Prostate gland (tissue), 2 donors: ENCODE results near the gene ENPEP. TPM values are rescaled to one million over a fixed set of nuclear protein-coding genes. Genes with fewer than 3 reads are reported as not detected.

Experiments
- DNase-seq: peaks from one replicate; pipeline ENCODE4 v3.0.0-alpha.2; 2019; ENCODE audit warnings: low spot score
- H3K27ac ChIP-seq, 2 donors: fragments of 200-600 bp; sonication (generic); 2 replicates each; pipeline ENCODE4 v1.5.1; 2017 to 2019
- H3K27me3 ChIP-seq: fragments of 200-600 bp; sonication (generic); replicated peaks from 2 replicates; pipeline ENCODE4 v1.5.1; 2019; ENCODE audit not compliant: insufficient read depth
- H3K36me3 ChIP-seq, 2 donors: fragments of 200-600 bp; sonication (generic); 1 replicate in 1 of 2; 2 replicates in 1 of 2; pipeline versions ENCODE4 v1.5.1 to v1.8.1; 2017 to 2019
- H3K4me1 ChIP-seq: fragments of 200-600 bp; sonication (generic); replicated peaks from 2 replicates; pipeline ENCODE4 v1.5.1; 2019
- H3K4me3 ChIP-seq, 2 donors: fragments of 200-600 bp; sonication (generic); 2 replicates each; pipeline ENCODE4 v1.5.1; 2017 to 2019
- H3K9me3 ChIP-seq: fragments of 200-600 bp; sonication (generic); 2 replicates; pipeline ENCODE4 v1.5.1; 2017
- POLR2A ChIP-seq: fragments of 450-650 bp; IDR thresholded peaks from one replicate; pipeline ENCODE4 v1.6.1; 2016; ENCODE audit warnings: antibody characterized with exemption, mild to moderate bottlenecking
- POLR2AphosphoS5 ChIP-seq: sonication (generic); formaldehyde crosslinking; IDR thresholded peaks from one replicate; pipeline ENCODE4 v1.6.1; 2017; ENCODE audit warnings: antibody characterized with exemption
- WGBS: methylation state at CpG from one replicate; pipeline ENCODE4 v1.1.5; 2018; 5-methylcytosine and 5-hydroxymethylcytosine counted together
- intact Hi-C: fragments of 100-400 bp; cut with DNase I; formaldehyde crosslinking; loops from one replicate; pipeline ENCODE4 v1.14.2; 2022
- small RNA-seq, 2 donors: library from RNA; depleted of rRNA; stranded (forward); fragments of <200 nt; gene quantifications; one replicate each; pipeline ENCODE3, GENCODE V24; 2016
- total RNA-seq, 2 donors: library from RNA; depleted of rRNA; stranded (reverse); fragments of >200 nt; gene quantifications; one replicate each; pipeline ENCODE4 v1.1.0, GENCODE V29; 2016
- TF ChIP-seq, protein P1 (sequence below), 4 experiments: fragments of 200-600 bp in 2 of 4; fragments of 450-650 bp in 2 of 4; sonication (generic) in 2 of 4; IDR thresholded peaks; 1 replicate in 3 of 4; 2 replicates in 1 of 4; pipeline ENCODE4 v1.5.1; 2016 to 2019; ENCODE audit warnings: antibody characterized with exemption in 4 of 4, mild to moderate bottlenecking in 2 of 4, moderate library complexity in 2 of 4

Gene ENPEP
- total RNA-seq, 2 donors from 2014 or later, result 1.3 to 1.8 TPM

DNA sequence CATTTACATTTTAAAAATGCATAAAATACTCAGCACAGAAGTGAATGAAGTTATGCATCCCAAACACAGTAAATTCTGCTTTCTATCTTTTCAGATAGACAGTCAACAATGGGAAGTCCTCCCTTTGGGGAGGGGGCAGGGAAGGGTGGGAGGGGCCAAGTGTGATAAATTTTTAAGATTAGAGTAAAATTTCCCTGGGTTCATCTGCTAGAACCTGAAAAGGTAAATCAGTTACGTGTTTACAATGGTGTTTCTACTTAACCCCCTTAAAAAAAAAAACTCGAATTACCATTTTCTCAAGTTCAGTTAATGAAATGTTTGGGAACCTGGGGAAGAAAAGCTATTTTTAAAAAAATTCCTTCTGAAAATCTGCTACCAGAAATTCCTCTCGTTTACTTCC is 137.8 kb downstream of the ENPEP start:
- Histone ChIP-seq H3K9me3 (no peaks in the 10 kb centered on the region), H3K27ac (no peak overlapping the region), H3K4me3 (no peak overlapping the region), H3K4me1 (no peaks in the 10 kb centered on the region), H3K27me3 (peaks cover 46% of the 10 kb centered on the region), H3K36me3 (no peaks in the 10 kb centered on the region)
- no peak for TF ChIP-seq POLR2A
- TF ChIP-seq, protein P1, sequence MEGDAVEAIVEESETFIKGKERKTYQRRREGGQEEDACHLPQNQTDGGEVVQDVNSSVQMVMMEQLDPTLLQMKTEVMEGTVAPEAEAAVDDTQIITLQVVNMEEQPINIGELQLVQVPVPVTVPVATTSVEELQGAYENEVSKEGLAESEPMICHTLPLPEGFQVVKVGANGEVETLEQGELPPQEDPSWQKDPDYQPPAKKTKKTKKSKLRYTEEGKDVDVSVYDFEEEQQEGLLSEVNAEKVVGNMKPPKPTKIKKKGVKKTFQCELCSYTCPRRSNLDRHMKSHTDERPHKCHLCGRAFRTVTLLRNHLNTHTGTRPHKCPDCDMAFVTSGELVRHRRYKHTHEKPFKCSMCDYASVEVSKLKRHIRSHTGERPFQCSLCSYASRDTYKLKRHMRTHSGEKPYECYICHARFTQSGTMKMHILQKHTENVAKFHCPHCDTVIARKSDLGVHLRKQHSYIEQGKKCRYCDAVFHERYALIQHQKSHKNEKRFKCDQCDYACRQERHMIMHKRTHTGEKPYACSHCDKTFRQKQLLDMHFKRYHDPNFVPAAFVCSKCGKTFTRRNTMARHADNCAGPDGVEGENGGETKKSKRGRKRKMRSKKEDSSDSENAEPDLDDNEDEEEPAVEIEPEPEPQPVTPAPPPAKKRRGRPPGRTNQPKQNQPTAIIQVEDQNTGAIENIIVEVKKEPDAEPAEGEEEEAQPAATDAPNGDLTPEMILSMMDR (IDR thresholded peaks at IDR 0.05), result no peak
- TF ChIP-seq POLR2AphosphoS5, result no peak
- DNase-seq, result no peak
- intact Hi-C loops, result no loop called here
- WGBS, result 20% methylated on average over 3 of the region's 3 CpGs

GRCh38 chr4:110614173-110614963 is 138.4 kb downstream of the ENPEP start:
- Histone ChIP-seq H3K4me3 (no peak overlapping the region), H3K36me3 (no peaks in the 10 kb centered on the region), H3K27me3 (peaks cover 52% of the 10 kb centered on the region), H3K9me3 (no peaks in the 10 kb centered on the region), H3K4me1 (no peaks in the 10 kb centered on the region), H3K27ac (no peak overlapping the region)
- 20% methylated on average over 27 of the region's 27 CpGs for WGBS
- DNase-seq, result no peak
- intact Hi-C loops, result no loop called here
- TF ChIP-seq POLR2A, result no peak
- TF ChIP-seq, protein P1 (IDR thresholded peaks at IDR 0.05), result no peak
- TF ChIP-seq POLR2AphosphoS5, result no peak

Small RNA genes within 50 kb of the gene (small RNA-seq; reads per million reads assigned to genes)
- 0 reads per million in 2 donors for gene RF00494

Other genes starting within 250 kb of the ENPEP start
- 1 to 10 TPM; 2.0 to 2.3 TPM for gene PITX2, start 146.9 kb downstream of the ENPEP start, total RNA-seq